AG04450 (cell line): Measurements from ENCODE around the gene RGS12. TPM values are rescaled to one million over a fixed set of nuclear protein-coding genes. Genes with fewer than 3 reads are reported as not detected.

Source experiments
- CTCF ChIA-PET: fragments of 300-600, 350-600 bp; formaldehyde crosslinking; extraction: SDS; loops from one replicate; lab custom pipeline; 2022; ENCODE audit warnings: antibody characterized with exemption, inconsistent platforms; lab: Charles Lee
- POLR2A ChIA-PET: fragments of 350-600 bp; formaldehyde crosslinking; extraction: SDS; loops from one replicate; lab custom pipeline; 2021; ENCODE audit warnings: antibody characterized with exemption, inconsistent platforms; lab: Yijun Ruan, JAX
- DNase-seq: peaks from one replicate; pipeline ENCODE4 v3.0.0-alpha.2; 2011; ENCODE audit warnings: low read depth, low spot score
- H3K27ac ChIP-seq: one replicate; pipeline ENCODE4 v1.5.1; 2012; ENCODE audit warnings: low read depth, low read length, control low read depth
- H3K27me3 ChIP-seq: one replicate; pipeline ENCODE4 v1.6.0; 2012; ENCODE audit warnings: low read length; ENCODE audit not compliant: control insufficient read depth, insufficient read depth
- H3K4me3 ChIP-seq: 2 replicates; pipeline ENCODE4 v1.5.1; 2011; ENCODE audit warnings: mild to moderate bottlenecking, low read depth, low read length, control low read depth
- H3K9me3 ChIP-seq: 2 replicates; pipeline ENCODE4 v1.5.1; 2012; ENCODE audit warnings: low read length; ENCODE audit not compliant: control insufficient read depth, insufficient read depth
- CTCF ChIP-seq: IDR thresholded peaks from 2 replicates; pipeline ENCODE4 v1.5.1; 2011; ENCODE audit warnings: low read depth, low read length, control low read depth, inconsistent platforms
- polyA plus RNA-seq: library from polyadenylated mRNA; depleted of rRNA; stranded (reverse); fragments of >200 nt; gene quantifications from 2 replicates; pipeline ENCODE4 v1.2.3, GENCODE V29; 2011

The RGS12 gene
- polyA plus RNA-seq, 1 experiment = 12.5 TPM

- no peak overlapping the region for H3K27ac ChIP-seq
- H3K9me3 ChIP-seq = no peaks in the 10 kb centered on the region; the same call in 1 of the 2 replicates
- no peak overlapping the region for H3K4me3 ChIP-seq
- no peak for TF ChIP-seq CTCF
- POLR2A ChIA-PET = no interaction called here
- CTCF ChIA-PET = interaction anchor here (1.0 kb wide), 1 partner anchor 166 kb away, joined by 3 read pairs; no protein-coding TSS in a partner anchor
- no peaks in the 10 kb centered on the region for H3K27me3 ChIP-seq
- DNase-seq = no peak
Observed at GRCh38 chr4:3314706-3315260, 22.0 kb downstream of the RGS12 start.

- POLR2A ChIA-PET = no interaction called here
- Histone ChIP-seq H3K27me3 (no peaks in the 10 kb centered on the region), H3K27ac (no peak overlapping the region), H3K9me3 (no peaks in the 10 kb centered on the region; the same call in 1 of the 2 replicates), H3K4me3 (no peak overlapping the region)
- no peak for DNase-seq
- CTCF ChIA-PET = interaction anchor here (0.9 kb wide), 1 partner anchor 166 kb away, joined by 3 read pairs; no protein-coding TSS in a partner anchor
- no peak for TF ChIP-seq CTCF
Observed at GRCh38 chr4:3315566-3315965, 22.7 kb downstream of the RGS12 start.

DNA sequence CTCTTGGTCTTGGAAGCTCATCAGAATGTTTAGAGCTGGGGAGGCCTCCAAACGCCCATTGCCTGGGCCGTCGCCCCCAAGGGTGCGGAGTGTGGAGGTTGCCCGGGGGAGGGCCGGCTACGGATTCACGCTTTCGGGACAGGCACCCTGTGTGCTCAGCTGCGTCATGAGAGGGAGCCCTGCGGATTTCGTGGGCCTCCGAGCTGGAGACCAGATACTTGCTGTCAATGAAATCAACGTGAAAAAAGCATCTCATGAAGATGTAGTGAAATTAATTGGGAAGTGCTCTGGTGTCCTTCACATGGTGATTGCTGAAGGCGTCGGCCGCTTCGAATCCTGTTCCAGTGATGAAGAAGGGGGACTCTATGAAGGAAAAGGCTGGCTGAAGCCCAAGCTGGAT lies 23.3 kb downstream of the RGS12 start:
- H3K27me3 ChIP-seq = no peaks in the 10 kb centered on the region
- H3K9me3 ChIP-seq = no peaks in the 10 kb centered on the region; the same call in 1 of the 2 replicates
- no peak for DNase-seq
- ChIA-PET POLR2A (no interaction called here), CTCF (interaction anchor here (0.9 kb wide), 1 partner anchor 165 kb away, joined by 3 read pairs; no protein-coding TSS in a partner anchor)
- H3K4me3 ChIP-seq = no peak overlapping the region
- no peak overlapping the region for H3K27ac ChIP-seq
- no peak for TF ChIP-seq CTCF

- CTCF ChIA-PET = no interaction called here
Observed at GRCh38 chr4:3317011-3317655, 24.3 kb downstream of the RGS12 start.

More at GRCh38 chr4:3317011-3317655, 24.3 kb downstream of the RGS12 start:
- Histone ChIP-seq H3K4me3 (no peak overlapping the region), H3K27me3 (no peaks in the 10 kb centered on the region), H3K27ac (no peak overlapping the region), H3K9me3 (no peaks in the 10 kb centered on the region; the same call in 1 of the 2 replicates)
- POLR2A ChIA-PET = no interaction called here
- DNase-seq = no peak
- no peak for TF ChIP-seq CTCF
